SK-MEL-5 (cell line): Measurements from ENCODE around the gene UBAP2. TPM values are rescaled to one million over a fixed set of nuclear protein-coding genes. Genes with fewer than 3 reads are reported as not detected.
"Not testable (repeated sequence)": the region's sequence is repeated elsewhere in the genome, so short reads cannot be mapped to it uniquely, and the experiment has no call there.

Experiments
- DNase-seq: peaks from one replicate; pipeline ENCODE4 v3.0.0-alpha.2; 2016; ENCODE audit warnings: low read depth, low spot score
- in situ Hi-C: cut with HindIII; loops from 2 replicates; pipeline ENCODE4 v1.10.0; 2016; ENCODE audit warnings: low sequenced_read_pairs, high pct_unique_total_duplicates, low pct_unique_long_range_greater_than_20kb
- total RNA-seq: library from RNA; depleted of rRNA; stranded (reverse); fragments of >200 nt; shearing (Covaris generic); gene quantifications from 2 replicates; pipeline ENCODE4 v1.2.3, GENCODE V29; 2014

The UBAP2 gene
- total RNA-seq, 1 experiment from 2014 or later, result 11.4 TPM

DNA sequence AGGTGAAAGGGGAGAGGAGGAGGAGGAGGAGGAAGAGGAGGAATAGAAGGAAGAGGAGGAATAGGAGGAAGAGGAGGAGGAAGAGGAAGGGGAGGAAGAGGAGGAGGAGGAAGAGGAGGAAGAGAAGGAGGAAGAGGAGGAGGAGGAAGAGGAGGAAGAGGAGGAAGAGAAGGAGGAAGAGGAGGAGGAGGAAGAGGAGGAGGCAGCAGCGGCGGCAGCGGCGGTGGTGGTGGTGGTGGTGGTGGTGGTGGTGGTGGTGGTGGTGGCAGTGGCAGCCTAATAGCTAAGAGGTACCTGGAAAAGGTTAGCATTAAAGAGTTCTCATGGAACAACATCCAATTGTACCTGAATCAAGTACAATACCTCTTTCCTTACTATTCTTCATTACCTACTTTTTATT lies 32.5 kb downstream of the UBAP2 start:
- in situ Hi-C loops, result no loop called here
- no peak for DNase-seq

DNA sequence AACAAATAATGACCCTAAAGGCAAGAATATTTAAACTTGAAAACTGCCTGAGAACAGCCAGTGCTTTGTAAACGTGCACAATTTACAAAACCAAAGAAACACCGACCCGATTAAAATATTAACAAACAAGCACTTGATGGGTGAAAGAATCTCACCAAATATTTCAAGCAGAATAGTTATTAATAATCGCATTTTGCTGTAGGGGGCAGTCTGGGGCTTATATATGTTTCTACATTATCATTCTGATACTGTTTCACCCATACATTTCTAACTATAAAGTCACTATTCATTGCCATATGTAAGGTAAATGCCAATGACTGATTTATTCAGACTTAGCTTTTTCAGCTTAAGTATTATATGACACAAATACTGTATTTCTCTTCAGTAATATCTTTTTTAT lies 37.7 kb downstream of the UBAP2 start:
- in situ Hi-C loops, result no loop called here
- peak; percentile 43 for DNase-seq

DNA sequence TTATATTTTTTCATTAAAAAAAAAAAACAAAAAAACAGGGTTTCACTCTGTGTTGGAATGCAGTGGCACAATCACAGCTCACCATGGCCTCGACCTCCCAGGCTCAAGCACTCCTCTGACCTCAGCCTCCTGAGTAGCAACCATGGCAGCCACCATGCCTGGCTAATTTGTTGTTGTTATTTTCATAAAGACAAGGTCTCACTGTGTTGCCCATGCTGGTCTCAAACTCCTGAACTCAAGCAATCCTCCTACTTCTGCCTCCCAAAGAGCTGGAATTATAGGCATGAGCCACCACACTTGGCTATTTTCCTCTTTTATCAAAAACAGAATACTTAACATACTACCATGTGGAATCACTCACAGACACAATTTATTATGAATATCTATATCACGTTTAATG lies 46.7 kb downstream of the UBAP2 start:
- in situ Hi-C loops, result no loop called here
- no peak for DNase-seq

DNA sequence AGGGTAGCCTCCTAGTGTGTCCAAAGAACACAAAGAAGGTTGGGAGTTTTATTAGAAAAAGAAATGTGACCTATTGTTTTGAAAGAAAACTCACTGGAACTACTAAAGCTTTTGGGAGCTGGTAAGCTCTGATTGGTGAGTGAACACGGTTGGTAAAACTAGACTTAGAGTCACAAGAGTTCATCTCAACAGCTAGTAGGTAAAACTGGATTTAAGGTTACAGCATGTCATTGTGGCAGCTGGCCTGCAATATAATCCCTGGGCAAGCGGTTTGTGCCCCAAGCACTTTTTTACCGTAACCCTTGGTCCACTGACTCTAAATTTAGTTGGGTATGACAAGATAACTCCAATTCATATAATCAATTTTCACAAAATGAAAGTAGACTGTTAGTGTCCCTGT lies 47.4 kb downstream of the UBAP2 start:
- no peak for DNase-seq
- in situ Hi-C loops, result no loop called here

DNA sequence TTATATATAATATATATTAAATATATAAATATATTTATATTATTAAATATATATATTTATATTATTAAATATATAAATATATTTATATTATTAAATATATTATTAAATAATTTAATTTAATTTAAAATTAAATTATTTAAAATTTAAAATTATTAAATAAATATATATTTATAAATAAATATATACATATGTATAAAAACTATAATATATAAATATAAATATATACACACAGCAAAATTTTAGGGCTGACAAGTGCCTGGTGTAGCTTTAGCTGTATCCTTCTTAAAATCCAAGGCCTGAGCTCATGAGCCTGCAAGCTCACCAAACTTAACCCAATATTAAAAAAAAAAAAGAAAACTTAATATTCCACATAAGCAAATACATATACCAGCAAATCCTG lies 53.2 kb downstream of the UBAP2 start:
- in situ Hi-C loops, result no loop called here
- no peak for DNase-seq

DNA sequence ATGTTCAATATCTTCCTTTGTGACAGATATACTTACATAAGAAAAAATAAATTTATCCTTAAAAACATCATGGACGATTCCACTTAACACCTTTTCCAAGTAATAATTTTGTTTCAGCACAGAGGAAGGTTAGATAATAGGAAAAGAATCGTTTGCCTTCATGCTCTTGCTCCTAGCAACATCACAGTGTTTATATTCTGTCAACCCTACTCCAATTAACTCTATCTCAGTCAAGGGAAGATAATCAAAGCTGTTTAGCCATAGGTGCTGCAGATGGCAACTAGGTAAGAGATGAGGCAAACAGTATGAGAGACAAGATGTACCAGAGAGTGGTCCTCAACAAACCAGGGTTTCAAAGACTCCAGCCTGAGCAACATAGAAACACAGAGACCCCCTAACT lies 55.6 kb downstream of the UBAP2 start:
- DNase-seq, result no peak
- in situ Hi-C loops, result no loop called here

DNA sequence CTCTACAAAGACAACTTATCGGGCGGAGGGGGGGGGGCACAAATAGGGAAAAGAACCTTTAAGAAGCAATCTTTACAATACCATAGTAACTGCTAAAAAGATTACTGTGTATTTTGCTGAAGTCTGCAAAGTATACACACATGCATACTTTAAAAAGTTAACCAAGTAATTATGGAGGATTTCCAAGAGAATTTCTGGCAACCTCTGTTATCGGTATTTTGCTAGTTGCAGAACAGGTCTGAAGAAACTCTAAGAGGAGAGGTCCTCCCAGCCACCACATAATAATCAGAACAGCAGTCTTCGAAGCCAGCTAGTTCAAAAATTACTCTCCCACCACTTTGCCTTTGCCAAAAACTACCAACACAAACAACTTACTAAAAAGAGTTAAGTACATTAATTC lies 56.1 kb downstream of the UBAP2 start:
- no peak for DNase-seq
- in situ Hi-C loops, result no loop called here

DNA sequence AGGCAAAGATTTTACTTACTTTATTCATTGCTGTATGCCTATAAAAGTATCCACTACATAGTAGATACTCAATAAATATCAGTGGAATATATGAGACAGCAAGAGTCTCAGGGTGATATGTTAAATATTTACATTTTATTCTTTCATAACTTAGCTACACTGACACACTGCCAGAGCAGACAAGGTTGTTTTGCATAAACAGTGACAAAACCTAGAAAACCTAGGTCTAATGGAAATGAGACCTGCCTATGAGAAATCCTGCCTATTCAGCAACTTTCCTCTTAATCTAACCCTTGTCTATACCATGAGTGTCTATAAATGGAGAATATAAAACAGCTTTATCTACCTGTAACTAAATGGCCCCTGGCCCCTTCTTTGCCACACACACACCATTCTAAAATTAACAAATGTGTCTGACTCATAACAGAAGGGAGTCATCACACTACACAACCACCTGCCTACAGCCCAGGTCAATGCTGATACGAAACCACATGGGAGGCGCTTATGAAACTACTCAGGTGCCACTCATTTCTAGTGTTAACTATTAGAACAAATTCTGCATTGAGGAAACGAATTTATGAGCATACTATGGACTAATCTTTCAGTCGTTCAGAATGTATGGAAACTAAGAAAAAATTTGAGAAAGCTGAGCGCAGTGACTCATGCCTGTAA lies 60.3 kb downstream of the UBAP2 start:
- no peak for DNase-seq
- in situ Hi-C loops, result no loop called here

DNA sequence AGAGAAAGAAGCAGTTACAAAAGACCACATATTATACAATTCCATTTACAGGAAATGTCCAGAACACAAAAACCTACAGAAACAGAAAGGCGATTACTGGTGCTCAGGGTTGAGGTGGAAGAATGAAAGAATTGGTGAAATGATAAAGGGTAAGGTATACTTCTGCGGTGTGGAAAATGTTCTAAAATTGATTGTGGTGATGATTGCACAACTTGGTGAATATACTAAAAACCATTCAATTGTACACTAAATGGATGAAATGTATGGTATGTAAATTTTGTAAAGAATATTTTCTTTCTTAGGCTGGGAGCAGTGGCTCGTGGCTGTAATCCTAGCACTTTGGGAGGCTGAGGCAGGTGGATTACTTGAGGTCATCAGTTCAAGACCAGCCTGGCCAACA lies 72.3 kb downstream of the UBAP2 start:
- in situ Hi-C loops, result no loop called here
- no peak for DNase-seq

DNA sequence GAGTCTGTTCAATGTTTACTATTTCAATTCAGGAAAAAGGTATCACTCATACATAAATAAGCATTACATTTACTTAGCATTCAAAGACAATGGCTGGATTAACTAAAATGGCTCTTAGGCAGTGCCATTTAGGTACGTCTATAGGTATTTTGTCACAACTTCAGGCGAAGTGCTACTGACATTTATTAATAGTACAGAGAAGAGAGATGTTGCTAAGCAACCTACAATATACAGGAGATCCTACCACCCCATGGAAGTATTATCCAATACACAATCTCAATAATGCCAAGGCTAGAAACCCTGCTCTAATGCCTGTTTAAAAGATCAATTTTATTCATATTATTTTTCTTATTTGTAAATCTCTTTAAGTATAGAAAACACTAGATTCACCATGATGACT lies 76.0 kb downstream of the UBAP2 start:
- DNase-seq, result no peak
- in situ Hi-C loops, result no loop called here

DNA sequence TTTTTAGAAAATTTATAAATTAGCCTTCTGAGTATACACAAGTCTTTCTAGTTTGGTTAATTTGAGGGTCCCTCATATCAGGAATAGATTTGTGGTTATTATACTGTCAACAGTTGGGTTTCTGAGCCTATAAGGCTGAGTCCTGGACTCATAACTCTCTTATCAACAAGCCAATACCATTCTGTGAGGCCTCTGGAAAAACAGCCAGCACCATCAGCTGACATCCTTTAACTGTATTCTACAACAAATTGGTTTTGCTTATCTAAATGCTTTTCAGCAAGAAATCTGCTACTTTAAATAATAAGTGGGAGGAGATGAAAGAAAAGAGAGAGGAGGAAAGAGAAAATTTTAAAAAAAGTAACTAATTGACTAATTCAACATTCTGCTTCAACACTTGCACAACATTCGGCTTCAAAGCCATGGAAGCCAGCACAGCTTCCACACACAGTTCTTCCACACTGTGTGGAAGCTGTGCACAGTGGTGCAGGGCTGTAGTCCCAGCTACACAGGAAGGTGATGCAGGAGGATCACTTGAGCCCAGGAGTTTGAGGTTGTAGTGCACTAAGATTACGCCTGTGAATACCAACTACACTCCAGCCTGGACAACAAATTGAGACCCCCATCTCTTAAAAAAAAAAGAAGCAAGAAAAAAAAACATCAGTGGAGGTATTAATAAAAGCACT lies 84.5 kb downstream of the UBAP2 start:
- DNase-seq, result no peak
- in situ Hi-C loops, result no loop called here

DNA sequence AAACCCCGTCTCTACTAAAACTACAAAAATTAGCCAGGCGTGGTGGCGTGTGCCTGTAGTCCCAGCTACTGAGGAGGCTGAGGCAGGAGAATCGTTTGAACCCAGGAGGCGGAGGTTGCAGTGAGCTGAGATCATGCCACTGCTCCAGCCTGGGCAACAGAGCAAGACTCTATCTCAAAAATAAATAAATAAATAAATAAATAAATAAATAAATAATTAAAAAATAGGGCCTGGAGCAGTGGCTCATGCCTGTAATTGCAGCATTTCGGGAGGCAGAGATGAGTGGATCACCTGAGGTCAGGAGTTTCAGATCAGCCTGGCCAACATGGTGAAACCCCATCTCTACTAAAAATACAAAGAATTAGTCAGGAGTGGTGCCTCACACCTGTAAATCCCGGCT lies 86.2 kb downstream of the UBAP2 start:
- DNase-seq, in situ Hi-C loops: not testable (repeated sequence)

DNA sequence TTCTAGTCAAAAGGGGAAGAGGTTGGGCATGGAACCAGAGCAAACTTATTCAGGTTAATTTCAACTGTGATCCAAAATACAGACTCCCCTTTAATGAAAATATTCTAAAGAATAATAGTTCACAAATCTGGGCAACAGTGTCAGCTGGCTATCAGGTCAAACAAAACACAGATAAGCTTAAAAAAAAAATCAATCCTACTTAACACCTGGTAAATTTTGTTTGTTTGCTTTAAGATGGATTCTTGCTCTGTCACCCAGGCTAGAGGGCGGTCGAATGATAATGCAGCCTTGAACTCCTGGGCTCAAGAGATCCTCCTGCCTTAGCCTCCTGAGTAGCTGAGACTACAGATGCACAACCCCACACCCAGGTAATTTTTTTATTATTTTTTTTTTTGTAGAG lies 89.0 kb downstream of the UBAP2 start:
- DNase-seq, result no peak
- in situ Hi-C loops, result no loop called here

DNA sequence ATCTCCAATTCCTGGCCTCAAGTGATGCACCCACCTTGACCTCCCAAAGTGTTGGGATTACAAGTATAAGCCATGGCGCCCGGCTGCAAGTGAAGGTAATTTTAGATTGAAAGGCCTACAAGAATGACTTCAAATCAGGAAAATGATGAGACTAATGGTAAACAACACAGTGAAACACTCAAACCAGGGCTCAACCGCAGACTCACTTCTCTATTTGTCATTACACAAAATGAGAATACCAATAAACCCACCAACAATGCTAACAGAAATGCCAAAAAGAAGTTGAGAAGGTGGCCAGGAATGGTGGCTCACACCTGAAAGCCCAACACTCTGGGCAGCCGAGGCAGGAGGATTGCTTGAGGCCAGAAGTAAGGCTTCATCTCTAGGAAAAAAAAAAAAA lies 92.1 kb downstream of the UBAP2 start:
- in situ Hi-C loops, result no loop called here
- DNase-seq, result no peak

DNA sequence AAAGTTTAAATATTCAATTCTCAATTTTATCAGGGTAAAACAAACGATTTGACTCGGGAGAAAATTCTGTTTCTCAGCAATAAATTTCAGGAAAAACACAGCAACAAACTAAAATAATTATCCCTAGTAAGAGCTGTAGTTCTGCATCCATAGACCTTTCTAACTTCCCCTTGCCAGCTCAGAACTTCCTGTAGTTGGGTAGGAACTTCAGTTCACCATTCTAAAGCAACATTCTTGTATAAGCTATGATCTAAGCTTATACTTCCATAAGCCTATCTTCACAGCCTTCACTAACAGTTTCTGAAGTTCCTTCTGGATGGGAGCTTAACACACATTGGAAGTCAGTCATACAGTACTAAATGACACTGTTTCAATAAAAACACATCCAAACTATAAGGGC lies 96.6 kb downstream of the UBAP2 start:
- DNase-seq, result no peak
- in situ Hi-C loops, result no loop called here

DNA sequence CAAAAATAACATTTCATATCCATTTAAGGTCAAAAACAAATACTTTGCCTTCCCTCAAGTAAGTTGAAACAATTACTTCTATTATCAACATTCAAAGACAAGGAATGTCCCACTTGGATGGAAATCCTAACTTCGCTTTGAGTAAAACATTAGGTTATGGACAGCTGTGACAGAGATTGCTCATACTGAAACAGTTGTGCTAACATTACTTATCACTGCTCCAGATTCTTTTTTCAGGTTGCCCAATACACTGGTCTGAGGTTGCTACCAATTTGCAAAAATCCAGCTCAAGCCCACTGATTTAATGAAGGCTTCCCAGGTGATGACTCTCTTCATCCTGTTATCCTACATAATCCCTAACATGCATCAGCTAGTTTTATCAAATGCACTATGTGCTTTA lies 98.3 kb downstream of the UBAP2 start:
- no peak for DNase-seq
- in situ Hi-C loops, result no loop called here

DNA sequence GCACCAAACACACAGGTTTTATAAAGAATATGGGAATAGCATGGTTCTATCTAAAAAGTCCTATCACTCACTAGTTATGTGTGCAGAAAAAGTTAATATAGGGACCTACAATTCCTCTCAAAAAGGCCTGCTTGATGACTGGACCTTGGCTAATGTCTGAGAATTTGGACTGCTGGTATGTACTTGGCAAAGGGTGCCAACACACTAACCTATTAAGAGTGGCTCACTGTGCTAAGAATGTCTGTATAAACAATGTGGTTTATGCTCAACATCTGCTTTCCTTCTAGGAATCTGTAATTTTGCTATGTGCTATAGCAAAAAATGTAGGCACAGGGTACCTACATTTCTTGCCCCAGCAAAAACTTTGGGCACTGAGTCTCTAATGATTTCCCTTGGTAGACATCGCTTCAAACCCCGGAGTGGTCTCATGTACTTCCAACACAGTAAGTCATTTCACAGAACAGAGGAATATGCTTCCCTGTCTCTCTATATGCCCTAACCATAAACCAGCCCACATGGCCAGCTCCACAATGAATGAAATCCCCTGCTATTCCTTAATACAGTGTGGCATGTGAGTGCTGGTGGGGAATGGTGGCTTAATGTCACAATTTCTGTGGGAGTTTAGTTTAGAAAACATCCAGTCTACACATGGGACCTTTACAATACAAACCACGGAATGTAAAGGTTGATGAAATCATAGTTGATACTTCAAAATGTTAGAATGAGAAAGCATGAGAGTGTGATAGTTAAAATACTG lies 101.7 kb downstream of the UBAP2 start:
- in situ Hi-C loops, result no loop called here
- DNase-seq, result no peak

DNA sequence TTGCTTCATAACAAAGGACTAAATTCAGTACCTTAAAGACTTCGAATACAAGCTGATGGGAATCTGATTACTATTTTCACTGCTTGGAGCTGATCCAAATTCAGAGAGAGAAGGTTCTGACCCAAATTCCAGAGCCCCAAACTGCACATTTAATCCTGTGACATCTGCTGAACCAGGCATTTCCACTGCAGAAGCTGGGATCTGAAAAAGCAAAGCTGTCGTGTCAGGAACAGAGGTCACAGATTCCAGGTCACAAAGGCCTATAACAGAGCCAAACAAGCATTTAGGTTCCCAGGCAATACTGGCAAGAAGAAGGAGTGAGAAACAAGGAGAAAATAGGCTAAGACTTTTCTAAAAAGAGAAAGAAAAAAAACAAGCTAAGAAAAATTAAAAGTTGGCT lies 105.3 kb downstream of the UBAP2 start:
- no peak for DNase-seq
- in situ Hi-C loops, result no loop called here
